Dermis blood vessel endothelial cell (primary cell): ENCODE data around the gene DPP10. TPM values are rescaled to one million over a fixed set of nuclear protein-coding genes. Genes with fewer than 3 reads are reported as not detected.
"Not testable (repeated sequence)": the region's sequence is repeated elsewhere in the genome, so short reads cannot be mapped to it uniquely, and the experiment has no call there.

ENCODE experiments used
- DNase-seq: peaks from one replicate; pipeline ENCODE4 v3.0.0; 2010
- total RNA-seq: library from RNA; depleted of rRNA; stranded (reverse); fragments of >200 nt; gene quantifications from 2 replicates; pipeline ENCODE4 v1.2.3, GENCODE V29; 2014

Gene DPP10
- total RNA-seq, 1 donor from 2014 or later, result not detected

GRCh38 chr2:115011721-115012120 lies 569.3 kb downstream of the DPP10 start:
- no peak for DNase-seq

- not testable (repeated sequence) for DNase-seq
Measured at GRCh38 chr2:115022013-115022412, 579.6 kb downstream of the DPP10 start.

- DNase-seq, result no peak
Measured at GRCh38 chr2:115034801-115035200, 592.4 kb downstream of the DPP10 start.

GRCh38 chr2:115036818-115037217 lies 594.4 kb downstream of the DPP10 start:
- DNase-seq, result no peak

GRCh38 chr2:115057473-115057872 lies 615.0 kb downstream of the DPP10 start:
- DNase-seq, result no peak

GRCh38 chr2:115070002-115070401 lies 627.6 kb downstream of the DPP10 start:
- DNase-seq, result no peak

- DNase-seq, result no peak
Measured at GRCh38 chr2:115071534-115071933, 629.1 kb downstream of the DPP10 start.

- DNase-seq, result no peak
Measured at GRCh38 chr2:115075800-115076199, 633.4 kb downstream of the DPP10 start.

- no peak for DNase-seq
Measured at GRCh38 chr2:115077626-115078025, 635.2 kb downstream of the DPP10 start.

- no peak for DNase-seq
Measured at GRCh38 chr2:115083225-115083624, 640.8 kb downstream of the DPP10 start.

GRCh38 chr2:115083711-115084110 lies 641.3 kb downstream of the DPP10 start:
- no peak for DNase-seq

GRCh38 chr2:115084446-115084845 lies 642.0 kb downstream of the DPP10 start:
- DNase-seq, result no peak

- not testable (repeated sequence) for DNase-seq
Measured at GRCh38 chr2:115086051-115086620, 643.7 kb downstream of the DPP10 start.

GRCh38 chr2:115094441-115094840 lies 652.0 kb downstream of the DPP10 start:
- no peak for DNase-seq

- DNase-seq, result no peak
Measured at GRCh38 chr2:115105966-115106365, 663.5 kb downstream of the DPP10 start.

- DNase-seq, result no peak
Measured at GRCh38 chr2:115115135-115115534, 672.7 kb downstream of the DPP10 start.

- DNase-seq, result no peak
Measured at GRCh38 chr2:115118306-115118705, 675.9 kb downstream of the DPP10 start.

GRCh38 chr2:115119086-115119485 lies 676.6 kb downstream of the DPP10 start:
- no peak for DNase-seq

GRCh38 chr2:115122701-115123100 lies 680.3 kb downstream of the DPP10 start:
- DNase-seq, result no peak

- DNase-seq, result no peak
Measured at GRCh38 chr2:115124817-115125216, 682.4 kb downstream of the DPP10 start.

GRCh38 chr2:115129536-115129935 lies 687.1 kb downstream of the DPP10 start:
- DNase-seq, result no peak

- DNase-seq, result no peak
Measured at GRCh38 chr2:115160531-115161080, 718.2 kb downstream of the DPP10 start.

GRCh38 chr2:115161081-115161770 lies 718.8 kb downstream of the DPP10 start:
- DNase-seq, result no peak

GRCh38 chr2:115161771-115162493 lies 719.5 kb downstream of the DPP10 start:
- no peak for DNase-seq
